Vagina (tissue), 2 donors: ENCODE measurements around the gene PKN3. TPM values are rescaled to one million over a fixed set of nuclear protein-coding genes. Genes with fewer than 3 reads are reported as not detected.
"Not testable (repeated sequence)": the region's sequence is repeated elsewhere in the genome, so short reads cannot be mapped to it uniquely, and the experiment has no call there.

Source experiments
- DNase-seq, 2 donors: peaks; one replicate each; pipeline ENCODE4 v3.0.0-alpha.2; 2017; ENCODE audit errors: extremely low spot score in 2 of 2
- H3K27ac ChIP-seq: fragments of 200-600 bp; sonication (generic); one replicate; pipeline ENCODE4 v1.5.1; 2019
- H3K27me3 ChIP-seq: fragments of 200-600 bp; sonication (generic); one replicate; pipeline ENCODE4 v1.5.1; 2019
- H3K36me3 ChIP-seq, 2 donors: fragments of 200-600 bp; sonication (generic); one replicate each; pipeline ENCODE4 v1.5.1; 2017 to 2019
- H3K4me1 ChIP-seq: fragments of 200-600 bp; sonication (generic); one replicate; pipeline ENCODE4 v1.5.1; 2019
- H3K4me3 ChIP-seq, 2 donors: fragments of 200-600 bp; sonication (generic); 1 replicate in 1 of 2; 2 replicates in 1 of 2; pipeline ENCODE4 v1.5.1; 2016 to 2019
- H3K9me3 ChIP-seq: fragments of 200-600 bp; sonication (generic); one replicate; pipeline ENCODE4 v1.5.1; 2019
- CTCF ChIP-seq, 3 experiments: fragments of 450-650 bp in 2 of 3; fragments of 200-600 bp in 1 of 3; sonication (generic) in 1 of 3; IDR thresholded peaks; one replicate each; pipeline ENCODE4 v1.5.1; 2017 to 2019; ENCODE audit warnings: antibody characterized with exemption in 3 of 3, mild to moderate bottlenecking in 2 of 3, moderate library complexity in 2 of 3
- POLR2A ChIP-seq, 2 donors: fragments of 450-650 bp; IDR thresholded peaks; one replicate each; pipeline ENCODE4 v1.6.1; 2017; ENCODE audit warnings: antibody characterized with exemption in 2 of 2, mild to moderate bottlenecking in 2 of 2, moderate library complexity in 2 of 2
- POLR2AphosphoS5 ChIP-seq, 2 donors: sonication (generic); formaldehyde crosslinking; IDR thresholded peaks; one replicate each; pipeline ENCODE4 v1.9.0; 2017; ENCODE audit warnings: antibody characterized with exemption in 2 of 2, mild to moderate bottlenecking in 2 of 2, low read depth in 1 of 2; ENCODE audit not compliant: insufficient read depth in 1 of 2
- intact Hi-C: fragments of 100-400 bp; cut with DNase I; formaldehyde crosslinking; loops from one replicate; pipeline ENCODE4 v1.15.1; 2023
- total RNA-seq: library from RNA; depleted of rRNA; stranded (reverse); fragments of >200 nt; gene quantifications from one replicate; pipeline ENCODE4 v1.2.3, GENCODE V29; 2016

The PKN3 gene
- total RNA-seq, 1 donor from 2014 or later = 8.3 TPM

DNA sequence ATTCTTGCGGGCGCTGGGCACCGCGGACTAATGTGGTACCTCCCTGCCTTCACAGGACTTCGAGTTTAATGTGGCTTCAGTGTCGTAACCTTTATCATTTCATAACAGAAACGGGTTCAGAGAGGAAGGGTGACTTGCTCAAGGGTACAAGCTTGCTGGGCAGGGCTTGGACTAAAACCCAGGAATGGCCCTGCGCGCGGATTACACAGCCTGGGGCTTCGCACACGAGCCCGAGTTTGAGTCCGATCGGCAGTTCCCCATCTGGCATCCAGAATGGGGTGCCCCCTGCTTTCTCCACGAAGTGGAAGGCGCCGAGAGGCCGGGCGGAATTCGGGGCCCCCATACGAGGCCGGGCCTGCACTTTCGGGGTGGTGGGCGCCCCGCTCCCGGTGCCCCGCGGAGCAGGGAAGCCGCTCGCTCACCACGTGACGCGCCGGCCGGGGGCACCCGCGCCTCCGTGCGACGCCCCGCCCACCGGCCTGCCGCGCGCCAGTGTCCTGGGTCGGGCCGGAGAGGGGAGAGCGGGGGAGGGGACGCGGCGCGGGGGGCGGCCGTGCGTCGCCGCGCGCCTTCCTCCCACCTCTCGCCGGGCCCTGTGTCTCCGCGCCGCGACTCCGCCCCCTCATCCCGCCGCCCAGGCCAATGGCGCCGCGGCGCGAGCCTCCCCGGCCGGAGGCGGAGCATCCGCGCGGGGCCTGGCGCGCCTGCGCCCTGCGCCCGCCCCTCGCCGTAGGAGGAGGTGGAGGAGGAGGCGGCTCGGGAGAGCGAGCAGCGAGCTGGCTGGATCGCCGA is 13.6 kb upstream of the PKN3 start, which contains the start of gene SET:
TSS of gene SET (plus strand) at position 722 of the 792 bp plus-strand sequence. CDS start 361 bp downstream, outside the sequence.
- no peak for DNase-seq
- no peak for TF ChIP-seq CTCF (IDR thresholded peaks at IDR 0.05)
- peak in 1 of 2 donors; percentile 67 for TF ChIP-seq POLR2AphosphoS5 (IDR thresholded peaks at IDR 0.05; ENCODE audit: insufficient read depth in 1 of 2, low read depth in 1 of 2)
- peak; percentile 54 to 99 for TF ChIP-seq POLR2A (IDR thresholded peaks at IDR 0.05)
- H3K36me3 ChIP-seq = peaks cover 0 to 24% of the 10 kb centered on the region in 2 donors
- H3K4me1 ChIP-seq = peaks cover 42% of the 10 kb centered on the region
- H3K9me3 ChIP-seq = no peaks in the 10 kb centered on the region
- no peaks in the 10 kb centered on the region for H3K27me3 ChIP-seq
- H3K4me3 ChIP-seq = peak within 1 kb of the TSS; percentile 79 to 97
- peak within 1 kb of the TSS; percentile 97 for H3K27ac ChIP-seq
- intact Hi-C loops = loop anchor here (10.0 kb wide), 1 partner anchor 134 kb away; the partner anchor contains the start of gene SPTAN1

DNA sequence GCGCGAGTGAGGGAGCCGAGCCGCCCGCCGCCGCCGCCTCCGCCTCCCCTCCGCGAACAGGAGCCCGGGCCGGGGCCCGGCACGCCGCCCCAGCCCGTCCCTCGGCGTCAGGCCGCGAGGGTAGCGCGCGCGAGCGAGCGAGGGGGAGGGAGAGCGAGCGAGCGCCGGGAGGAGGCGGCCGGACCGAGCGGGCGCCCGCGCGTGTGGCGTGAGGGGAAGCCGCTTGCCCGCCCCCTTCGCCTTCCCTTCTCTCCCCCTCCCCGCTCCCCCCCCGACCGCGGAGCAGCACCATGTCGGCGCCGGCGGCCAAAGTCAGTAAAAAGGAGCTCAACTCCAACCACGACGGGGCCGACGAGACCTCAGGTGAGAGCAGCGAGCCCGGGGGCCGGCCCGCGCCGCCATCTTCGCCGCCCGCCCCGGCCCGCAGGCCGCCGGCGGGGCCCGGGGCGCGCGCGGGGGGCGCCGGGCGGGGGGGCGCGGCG is 13.0 kb upstream of the PKN3 start:
- TF ChIP-seq POLR2A (IDR thresholded peaks at IDR 0.05) = no peak
- no peak for TF ChIP-seq POLR2AphosphoS5 (IDR thresholded peaks at IDR 0.05; ENCODE audit: insufficient read depth in 1 of 2, low read depth in 1 of 2)
- DNase-seq = no peak
- intact Hi-C loops = loop anchor here (10.0 kb wide), 1 partner anchor 135 kb away; the partner anchor contains the start of gene SPTAN1
- Histone ChIP-seq H3K36me3 (peaks cover 0 to 31% of the 10 kb centered on the region in 2 donors), H3K27me3 (no peaks in the 10 kb centered on the region), H3K4me1 (peaks cover 41% of the 10 kb centered on the region), H3K4me3 (peak overlapping the region; percentile 79 to 97), H3K9me3 (no peaks in the 10 kb centered on the region), H3K27ac (peak overlapping the region; percentile 97)

DNA sequence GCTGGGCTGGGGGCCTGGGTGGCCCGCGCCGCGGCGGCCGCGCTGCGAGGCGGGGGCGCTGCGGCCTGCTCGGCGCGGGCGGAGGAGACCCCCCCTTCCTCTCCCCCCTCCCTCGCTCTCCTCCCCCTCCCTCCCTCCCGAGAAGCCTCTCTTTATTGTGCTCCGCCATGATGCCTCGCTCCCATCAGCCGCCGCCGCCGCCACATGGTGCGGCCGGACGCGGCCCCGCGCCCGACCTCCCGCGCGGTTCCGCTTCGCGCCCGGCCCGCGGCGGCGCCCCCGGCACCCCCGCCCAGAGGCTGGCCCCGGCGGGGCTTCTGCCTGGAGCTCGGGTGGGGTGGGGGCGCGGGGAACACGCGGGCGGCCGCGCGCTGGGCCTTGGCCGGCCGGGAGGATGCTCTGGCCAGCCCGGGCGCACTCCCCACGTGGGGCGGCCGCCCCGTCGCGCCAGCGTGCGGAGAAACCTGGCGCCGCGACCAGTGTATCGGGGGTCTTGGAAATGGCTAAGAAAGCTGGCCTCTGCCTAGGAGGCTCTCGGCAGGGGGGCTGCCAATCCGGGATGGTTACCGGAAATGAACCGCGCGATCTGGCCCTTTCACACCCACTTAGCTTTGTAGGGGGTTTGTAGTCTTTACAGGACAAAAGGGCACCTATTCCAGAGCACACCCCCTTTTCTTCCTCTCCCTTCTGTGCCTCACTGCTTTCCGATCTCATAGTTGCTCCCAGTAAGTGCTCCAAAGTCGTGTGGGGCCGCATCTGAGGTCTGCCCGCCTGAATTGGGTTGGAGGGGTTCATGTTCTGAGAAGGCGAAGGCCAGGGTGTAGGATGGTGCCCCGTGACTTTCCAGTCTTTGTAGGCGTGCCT is 12.3 kb upstream of the PKN3 start:
- TF ChIP-seq CTCF (IDR thresholded peaks at IDR 0.05) = no peak
- no peak for TF ChIP-seq POLR2AphosphoS5 (IDR thresholded peaks at IDR 0.05; ENCODE audit: insufficient read depth in 1 of 2, low read depth in 1 of 2)
- TF ChIP-seq POLR2A (IDR thresholded peaks at IDR 0.05) = no peak
- DNase-seq = no peak
- no peaks in the 10 kb centered on the region for H3K27me3 ChIP-seq
- intact Hi-C loops = loop anchor here (10.0 kb wide), 2 partner anchors 55 to 135 kb away; partner anchors contain the start of gene SPTAN1
- peak overlapping the region; percentile 81 for H3K27ac ChIP-seq
- H3K9me3 ChIP-seq = no peaks in the 10 kb centered on the region
- H3K36me3 ChIP-seq = peaks cover 0 to 38% of the 10 kb centered on the region in 2 donors
- H3K4me3 ChIP-seq = peak overlapping the region; percentile 79 to 97
- H3K4me1 ChIP-seq = peaks cover 34% of the 10 kb centered on the region

DNA sequence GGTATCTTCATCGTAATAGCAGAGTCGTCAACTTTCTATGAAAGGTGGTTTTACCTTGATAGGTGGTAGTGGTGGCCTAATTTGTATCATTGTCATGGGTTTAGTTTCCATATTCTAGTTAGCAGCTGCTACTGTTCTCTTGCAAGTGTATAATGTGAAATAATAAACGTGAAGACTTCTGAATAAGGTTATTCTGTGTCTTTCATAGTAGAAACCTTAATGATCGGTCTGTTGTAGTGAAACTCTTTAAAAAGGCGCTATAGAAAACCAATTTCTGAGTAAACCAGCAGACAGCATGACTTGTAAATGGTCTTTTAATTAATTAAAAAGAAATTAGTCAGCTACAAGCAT is 11.6 kb upstream of the PKN3 start:
- Histone ChIP-seq H3K36me3 (peaks cover 0 to 42% of the 10 kb centered on the region in 2 donors), H3K27ac (peak overlapping the region; percentile 81), H3K27me3 (no peaks in the 10 kb centered on the region), H3K4me3 (peak overlapping the region; percentile 79 to 97), H3K9me3 (no peaks in the 10 kb centered on the region), H3K4me1 (peaks cover 28% of the 10 kb centered on the region)
- intact Hi-C loops = loop anchor here (10.0 kb wide), 1 partner anchor 56 kb away; no protein-coding TSS in a partner anchor
- DNase-seq = no peak
- TF ChIP-seq POLR2A (IDR thresholded peaks at IDR 0.05) = no peak
- no peak for TF ChIP-seq CTCF (IDR thresholded peaks at IDR 0.05)

GRCh38 chr9:128693738-128694137 is 8.6 kb upstream of the PKN3 start:
- Histone ChIP-seq H3K4me1 (peaks cover 15% of the 10 kb centered on the region), H3K36me3 (peaks cover 0 to 51% of the 10 kb centered on the region in 2 donors)
- H3K4me3 ChIP-seq, H3K27ac ChIP-seq, H3K27me3 ChIP-seq, DNase-seq, H3K9me3 ChIP-seq: not testable (repeated sequence)
- intact Hi-C loops = loop anchor here (10.0 kb wide), 1 partner anchor 59 kb away; no protein-coding TSS in a partner anchor
